Right lobe of liver (tissue), 4 donors: Measurements from ENCODE around the gene TNFSF15.

Experiments used
- POLR2A ChIP-seq: fragments of 450-650 bp; IDR thresholded peaks from one replicate; pipeline ENCODE4 v1.6.1; 2017; ENCODE audit warnings: antibody characterized with exemption, mild to moderate bottlenecking
- TF ChIP-seq, protein P1 (sequence below), 4 donors: fragments of 200-600 bp in 3 of 4; fragments of 450-650 bp in 1 of 4; IDR thresholded peaks; one replicate each; pipeline versions ENCODE4 v1.5.1 to v1.8.0; 2016 to 2022; ENCODE audit warnings: antibody characterized with exemption in 4 of 4, mild to moderate bottlenecking in 2 of 4
- donor health status: DM: no; HTN: no; CAD: no.
- donor health status: DM: no; HTN: no; CAD: no.
- donor health status: DM: no; HTN: yes; CAD: no.

- TF ChIP-seq, protein P1, sequence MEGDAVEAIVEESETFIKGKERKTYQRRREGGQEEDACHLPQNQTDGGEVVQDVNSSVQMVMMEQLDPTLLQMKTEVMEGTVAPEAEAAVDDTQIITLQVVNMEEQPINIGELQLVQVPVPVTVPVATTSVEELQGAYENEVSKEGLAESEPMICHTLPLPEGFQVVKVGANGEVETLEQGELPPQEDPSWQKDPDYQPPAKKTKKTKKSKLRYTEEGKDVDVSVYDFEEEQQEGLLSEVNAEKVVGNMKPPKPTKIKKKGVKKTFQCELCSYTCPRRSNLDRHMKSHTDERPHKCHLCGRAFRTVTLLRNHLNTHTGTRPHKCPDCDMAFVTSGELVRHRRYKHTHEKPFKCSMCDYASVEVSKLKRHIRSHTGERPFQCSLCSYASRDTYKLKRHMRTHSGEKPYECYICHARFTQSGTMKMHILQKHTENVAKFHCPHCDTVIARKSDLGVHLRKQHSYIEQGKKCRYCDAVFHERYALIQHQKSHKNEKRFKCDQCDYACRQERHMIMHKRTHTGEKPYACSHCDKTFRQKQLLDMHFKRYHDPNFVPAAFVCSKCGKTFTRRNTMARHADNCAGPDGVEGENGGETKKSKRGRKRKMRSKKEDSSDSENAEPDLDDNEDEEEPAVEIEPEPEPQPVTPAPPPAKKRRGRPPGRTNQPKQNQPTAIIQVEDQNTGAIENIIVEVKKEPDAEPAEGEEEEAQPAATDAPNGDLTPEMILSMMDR (IDR thresholded peaks at IDR 0.05), result no peak
- TF ChIP-seq POLR2A, result no peak
Measured at GRCh38 chr9:114836769-114837168, 30.9 kb upstream of the TNFSF15 start.
